Stimulated activated naive CD8-positive, alpha-beta T cell treated with anti-CD3 and anti-CD28 coated beads, Interleukin-15, Interleukin-2, amounts not matched to agents 100 U/mL and 50 U/mL, for 24 hours (primary cell): ENCODE data around the gene CTLA4.
A peak's percentile ranks its signal among the peaks of the same experiment; 100 is the strongest.

Experiments
- ATAC-seq: fragments of 150-1000 bp; cut with Tn5 transposase; one replicate; pipeline ENCODE4 v1.10.0; 2021
- DNase-seq: peaks from one replicate; pipeline ENCODE4 v3.0.0; 2021

CTLA4 gene

GRCh38 chr2:203867561-203868200 lies at the start of gene CTLA4:
CTLA4 (plus strand) TSS chr2:203867771; CDS start chr2:203867943, 172 bp downstream.
- DNase-seq = no peak
- ATAC-seq = peak; percentile 37

- DNase-seq (no peak), ATAC-seq (no peak)
These were observed 48.9 kb upstream of the CTLA4 start for GRCh38 chr2:203818656-203819055.

GRCh38 chr2:203819434-203820133 lies 48.0 kb upstream of the CTLA4 start:
- no peak for DNase-seq
- no peak for ATAC-seq

GRCh38 chr2:203820969-203821368 lies 46.6 kb upstream of the CTLA4 start:
- no peak for ATAC-seq
- DNase-seq = no peak

- ATAC-seq (no peak), DNase-seq (peak; percentile 26)
These were observed 45.3 kb upstream of the CTLA4 start for GRCh38 chr2:203822240-203822639.

GRCh38 chr2:203823173-203823572 lies 44.4 kb upstream of the CTLA4 start:
- DNase-seq (no peak), ATAC-seq (no peak)

- ATAC-seq (peak; percentile 73), DNase-seq (peak; percentile 47)
These were observed 43.5 kb upstream of the CTLA4 start for GRCh38 chr2:203824057-203824456.

- no peak for DNase-seq
- peak; percentile 48 for ATAC-seq
These were observed 43.0 kb upstream of the CTLA4 start for GRCh38 chr2:203824603-203825002.

- DNase-seq (no peak), ATAC-seq (no peak)
These were observed 40.9 kb upstream of the CTLA4 start for GRCh38 chr2:203826704-203827103.

- peak; percentile 97 for ATAC-seq
These were observed 37.1 kb upstream of the CTLA4 start for GRCh38 chr2:203830304-203831055.

GRCh38 chr2:203835420-203835819 lies 32.2 kb upstream of the CTLA4 start:
- DNase-seq (no peak), ATAC-seq (no peak)

More at GRCh38 chr2:203830304-203831055, 37.1 kb upstream of the CTLA4 start:
- DNase-seq = peak; percentile 62

- DNase-seq = no peak
- no peak for ATAC-seq
These were observed 31.4 kb upstream of the CTLA4 start for GRCh38 chr2:203835892-203836800.

- peak; percentile 17 for DNase-seq
- no peak for ATAC-seq
These were observed 26.8 kb upstream of the CTLA4 start for GRCh38 chr2:203840655-203841205.

GRCh38 chr2:203841654-203842053 lies 25.9 kb upstream of the CTLA4 start:
- ATAC-seq = no peak
- no peak for DNase-seq

- no peak for DNase-seq
- ATAC-seq = peak; percentile 56
These were observed 25.2 kb upstream of the CTLA4 start for GRCh38 chr2:203842373-203842772.

GRCh38 chr2:203846490-203847105 lies 21.0 kb upstream of the CTLA4 start:
- DNase-seq = no peak
- no peak for ATAC-seq

- ATAC-seq = peak; percentile 73
- DNase-seq = no peak
These were observed 18.6 kb upstream of the CTLA4 start for GRCh38 chr2:203849010-203849409.

- ATAC-seq = peak; percentile 38
- no peak for DNase-seq
These were observed 14.8 kb upstream of the CTLA4 start for GRCh38 chr2:203852760-203853159.

GRCh38 chr2:203853271-203853670 lies 14.3 kb upstream of the CTLA4 start:
- DNase-seq (no peak), ATAC-seq (peak; percentile 47)

- ATAC-seq (no peak), DNase-seq (no peak)
These were observed 13.8 kb upstream of the CTLA4 start for GRCh38 chr2:203853722-203854121.

GRCh38 chr2:203855274-203855673 lies 12.3 kb upstream of the CTLA4 start:
- DNase-seq (no peak), ATAC-seq (no peak)
